GM19452 (cell line): ENCODE measurements around the gene NBAS.
A peak's percentile ranks its signal among the peaks of the same experiment; 100 is the strongest.

Source experiments
- ATAC-seq: cut with Tn5 transposase; IDR thresholded peaks from one replicate; pipeline ENCODE4 v1.9.1; 2021; ENCODE audit not compliant: unreplicated experiment

The NBAS gene

GRCh38 chr2:15152382-15152781 lies 408.8 kb downstream of the NBAS start:
- ATAC-seq = no peak

- ATAC-seq = no peak
Observed at GRCh38 chr2:15149063-15149462, 412.1 kb downstream of the NBAS start.

GRCh38 chr2:15147591-15147990 lies 413.5 kb downstream of the NBAS start:
- ATAC-seq = no peak

GRCh38 chr2:15146960-15147359 lies 414.2 kb downstream of the NBAS start:
- ATAC-seq = no peak

- no peak for ATAC-seq
Observed at GRCh38 chr2:15145919-15146318, 415.2 kb downstream of the NBAS start.

- ATAC-seq = no peak
Observed at GRCh38 chr2:15145046-15145817, 415.9 kb downstream of the NBAS start.

GRCh38 chr2:15142069-15142689 lies 419.0 kb downstream of the NBAS start:
- ATAC-seq = peak; percentile 100

- ATAC-seq = no peak
Observed at GRCh38 chr2:15141211-15141610, 419.9 kb downstream of the NBAS start.

GRCh38 chr2:15136639-15137038 lies 424.5 kb downstream of the NBAS start:
- no peak for ATAC-seq

- ATAC-seq = no peak
Observed at GRCh38 chr2:15134957-15135356, 426.2 kb downstream of the NBAS start.

GRCh38 chr2:15133461-15133860 lies 427.7 kb downstream of the NBAS start:
- no peak for ATAC-seq

GRCh38 chr2:15128846-15129245 lies 432.3 kb downstream of the NBAS start:
- ATAC-seq = no peak

- ATAC-seq = no peak
Observed at GRCh38 chr2:15127876-15128275, 433.3 kb downstream of the NBAS start.

- ATAC-seq = no peak
Observed at GRCh38 chr2:15127301-15127700, 433.8 kb downstream of the NBAS start.

- no peak for ATAC-seq
Observed at GRCh38 chr2:15126373-15126772, 434.8 kb downstream of the NBAS start.

- no peak for ATAC-seq
Observed at GRCh38 chr2:15122915-15123314, 438.2 kb downstream of the NBAS start.

- no peak for ATAC-seq
Observed at GRCh38 chr2:15120631-15121030, 440.5 kb downstream of the NBAS start.

GRCh38 chr2:15119722-15120175 lies 441.4 kb downstream of the NBAS start:
- no peak for ATAC-seq

GRCh38 chr2:15117409-15118050 lies 443.6 kb downstream of the NBAS start:
- no peak for ATAC-seq
